LNCaP clone FGC (cell line): ENCODE data around the gene LARP1B.

Experiments
- DNase-seq: peaks from one replicate; pipeline ENCODE4 v3.0.0-alpha.2; 2011; ENCODE audit warnings: low read depth
- H3K4me3 ChIP-seq: 2 replicates; pipeline ENCODE4 v1.5.1; 2011; ENCODE audit warnings: mild to moderate bottlenecking, low read depth, low read length, control low read depth
- CTCF ChIP-seq: IDR thresholded peaks from 2 replicates; pipeline ENCODE4 v1.5.1; 2012; ENCODE audit warnings: mild to moderate bottlenecking; ENCODE audit not compliant: control insufficient read depth, insufficient read depth; ENCODE audit errors: extremely low read depth

Gene LARP1B

GRCh38 chr4:128163177-128164117 is 102.3 kb downstream of the LARP1B start:
- DNase-seq: peak; percentile 50
- TF ChIP-seq CTCF: no peak
- H3K4me3 ChIP-seq: no peak overlapping the region

- no peak overlapping the region for H3K4me3 ChIP-seq
- DNase-seq: no peak
- TF ChIP-seq CTCF: no peak
These were observed 105.9 kb downstream of the LARP1B start for GRCh38 chr4:128166982-128167381.

GRCh38 chr4:128168701-128169100 is 107.6 kb downstream of the LARP1B start:
- no peak overlapping the region for H3K4me3 ChIP-seq
- peak; percentile 4 for DNase-seq
- TF ChIP-seq CTCF: no peak

- no peak for DNase-seq
- no peak for TF ChIP-seq CTCF
- H3K4me3 ChIP-seq: no peak overlapping the region
These were observed 108.1 kb downstream of the LARP1B start for GRCh38 chr4:128169245-128169644.

- TF ChIP-seq CTCF: no peak
- H3K4me3 ChIP-seq: no peak overlapping the region
- no peak for DNase-seq
These were observed 115.5 kb downstream of the LARP1B start for GRCh38 chr4:128176643-128177042.

GRCh38 chr4:128177498-128177897 is 116.4 kb downstream of the LARP1B start:
- H3K4me3 ChIP-seq: no peak overlapping the region
- no peak for DNase-seq
- no peak for TF ChIP-seq CTCF
